ENCODE measurements around the gene RTTN. TPM values are rescaled to one million over a fixed set of nuclear protein-coding genes. Genes with fewer than 3 reads are reported as not detected.

RTTN gene
- total RNA-seq, 4 donors from 2014 or later = 5.2 to 27.9 (median 10.5) TPM

- no peaks in the 10 kb centered on the region for H3K4me1 ChIP-seq
- TF ChIP-seq EP300 (IDR thresholded peaks at IDR 0.05) = no peak
- no peak for TF ChIP-seq POLR2AphosphoS5 (IDR thresholded peaks at IDR 0.05)
- TF ChIP-seq, protein P1, sequence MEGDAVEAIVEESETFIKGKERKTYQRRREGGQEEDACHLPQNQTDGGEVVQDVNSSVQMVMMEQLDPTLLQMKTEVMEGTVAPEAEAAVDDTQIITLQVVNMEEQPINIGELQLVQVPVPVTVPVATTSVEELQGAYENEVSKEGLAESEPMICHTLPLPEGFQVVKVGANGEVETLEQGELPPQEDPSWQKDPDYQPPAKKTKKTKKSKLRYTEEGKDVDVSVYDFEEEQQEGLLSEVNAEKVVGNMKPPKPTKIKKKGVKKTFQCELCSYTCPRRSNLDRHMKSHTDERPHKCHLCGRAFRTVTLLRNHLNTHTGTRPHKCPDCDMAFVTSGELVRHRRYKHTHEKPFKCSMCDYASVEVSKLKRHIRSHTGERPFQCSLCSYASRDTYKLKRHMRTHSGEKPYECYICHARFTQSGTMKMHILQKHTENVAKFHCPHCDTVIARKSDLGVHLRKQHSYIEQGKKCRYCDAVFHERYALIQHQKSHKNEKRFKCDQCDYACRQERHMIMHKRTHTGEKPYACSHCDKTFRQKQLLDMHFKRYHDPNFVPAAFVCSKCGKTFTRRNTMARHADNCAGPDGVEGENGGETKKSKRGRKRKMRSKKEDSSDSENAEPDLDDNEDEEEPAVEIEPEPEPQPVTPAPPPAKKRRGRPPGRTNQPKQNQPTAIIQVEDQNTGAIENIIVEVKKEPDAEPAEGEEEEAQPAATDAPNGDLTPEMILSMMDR (IDR thresholded peaks at IDR 0.05) = no peak
- no peak for TF ChIP-seq POLR2A (IDR thresholded peaks at IDR 0.05)
- 88 to 100% methylated on average over 1 to 5 of the region's 5 CpGs for WGBS, 2 donors (ENCODE audit: low coverage in 1 of 2)
- peaks cover 0 to 28% (median 0%) of the 10 kb centered on the region in 3 donors for H3K9me3 ChIP-seq
- H3K4me3 ChIP-seq = no peak overlapping the region
- ATAC-seq = no peak
- H3K27ac ChIP-seq = no peak overlapping the region
- H3K27me3 ChIP-seq = no peaks in the 10 kb centered on the region
- H3K36me3 ChIP-seq = no peaks in the 10 kb centered on the region
Observed at GRCh38 chr18:70229639-70230038, 24.2 kb upstream of the RTTN start.

- WGBS, 2 donors (ENCODE audit: low coverage in 1 of 2) = 42 to 50% methylated on average over 2 of the region's 2 CpGs
- TF ChIP-seq EP300 (IDR thresholded peaks at IDR 0.05) = no peak
- TF ChIP-seq POLR2AphosphoS5 (IDR thresholded peaks at IDR 0.05) = no peak
- TF ChIP-seq, protein P1 (IDR thresholded peaks at IDR 0.05) = no peak
- TF ChIP-seq POLR2A (IDR thresholded peaks at IDR 0.05) = no peak
- no peaks in the 10 kb centered on the region for H3K36me3 ChIP-seq
- peaks cover 0 to 28% (median 0%) of the 10 kb centered on the region in 3 donors for H3K9me3 ChIP-seq
- no peaks in the 10 kb centered on the region for H3K27me3 ChIP-seq
- no peaks in the 10 kb centered on the region for H3K4me1 ChIP-seq
- H3K4me3 ChIP-seq = no peak overlapping the region
- H3K27ac ChIP-seq = no peak overlapping the region
- ATAC-seq = no peak
Observed at GRCh38 chr18:70228536-70228935, 23.0 kb upstream of the RTTN start.

GRCh38 chr18:70227438-70227837, 22.0 kb upstream of the RTTN start:
- WGBS, 2 donors (ENCODE audit: low coverage in 1 of 2) = 67 to 75% methylated on average over 1 to 3 of the region's 3 CpGs
- Histone ChIP-seq H3K27me3 (no peaks in the 10 kb centered on the region), H3K4me1 (no peaks in the 10 kb centered on the region), H3K9me3 (peaks cover 0 to 28% (median 0%) of the 10 kb centered on the region in 3 donors), H3K36me3 (no peaks in the 10 kb centered on the region), H3K27ac (no peak overlapping the region), H3K4me3 (no peak overlapping the region)
- TF ChIP-seq POLR2A (IDR thresholded peaks at IDR 0.05) = no peak
- TF ChIP-seq POLR2AphosphoS5 (IDR thresholded peaks at IDR 0.05) = no peak
- no peak for TF ChIP-seq EP300 (IDR thresholded peaks at IDR 0.05)
- TF ChIP-seq, protein P1 (IDR thresholded peaks at IDR 0.05) = no peak
- no peak for ATAC-seq

- no peak overlapping the region for H3K4me3 ChIP-seq
- no peaks in the 10 kb centered on the region for H3K36me3 ChIP-seq
- H3K27me3 ChIP-seq = no peaks in the 10 kb centered on the region
- no peaks in the 10 kb centered on the region for H3K4me1 ChIP-seq
- H3K27ac ChIP-seq = no peak overlapping the region
- 60 to 76% methylated on average over 6 of the region's 6 CpGs for WGBS, 2 donors (ENCODE audit: low coverage in 1 of 2)
- TF ChIP-seq POLR2A (IDR thresholded peaks at IDR 0.05) (no peak), EP300 (IDR thresholded peaks at IDR 0.05) (no peak), POLR2AphosphoS5 (IDR thresholded peaks at IDR 0.05) (no peak)
- TF ChIP-seq, protein P1 (IDR thresholded peaks at IDR 0.05) = no peak
- H3K9me3 ChIP-seq = peaks cover 0 to 7% (median 0%) of the 10 kb centered on the region in 3 donors
- no peak for ATAC-seq
Observed at GRCh38 chr18:70221915-70222278, 16.4 kb upstream of the RTTN start.

GRCh38 chr18:70221156-70221914, 15.8 kb upstream of the RTTN start:
- WGBS, 2 donors (ENCODE audit: low coverage in 1 of 2) = 31 to 41% methylated on average over 10 to 12 of the region's 12 CpGs
- Histone ChIP-seq H3K36me3 (no peaks in the 10 kb centered on the region), H3K9me3 (peaks cover 0 to 1% (median 0%) of the 10 kb centered on the region in 3 donors), H3K27ac (no peak overlapping the region), H3K4me3 (no peak overlapping the region), H3K4me1 (no peaks in the 10 kb centered on the region), H3K27me3 (no peaks in the 10 kb centered on the region)
- no peak for ATAC-seq
- TF ChIP-seq POLR2A (IDR thresholded peaks at IDR 0.05) = no peak
- TF ChIP-seq POLR2AphosphoS5 (IDR thresholded peaks at IDR 0.05) = no peak
- TF ChIP-seq, protein P1 (IDR thresholded peaks at IDR 0.05) = no peak
- no peak for TF ChIP-seq EP300 (IDR thresholded peaks at IDR 0.05)

Measured in gastroesophageal sphincter (tissue), 4 donors.